Lung (tissue), 12 donors: Measurements from ENCODE around the gene SLC16A13. TPM values are rescaled to one million over a fixed set of nuclear protein-coding genes. Genes with fewer than 3 reads are reported as not detected.
A peak's percentile ranks its signal among the peaks of the same experiment; 100 is the strongest.

Source experiments
- ATAC-seq: fragments of 200-7000 bp; cut with Tn5 transposase; one replicate; pipeline ENCODE4 v1.9.1; 2020; ENCODE audit warnings: moderate number of reproducible peaks; ENCODE audit not compliant: insufficient read depth, low FRiP score
- DNase-seq, 3 donors: peaks; one replicate each; pipeline ENCODE4 v3.0.0-alpha.2; 2013 to 2017
- H3K27ac ChIP-seq, 2 donors: one replicate each; pipeline ENCODE4 v1.5.1; 2013; ENCODE audit warnings: mild to moderate bottlenecking in 2 of 2, moderate library complexity in 2 of 2, control low read depth in 1 of 2, inconsistent platforms in 1 of 2, low read depth in 1 of 2, low read length in 1 of 2
- H3K27me3 ChIP-seq, 3 donors: one replicate each; pipeline ENCODE4 v1.5.1; 2013; ENCODE audit warnings: low read length in 2 of 3; ENCODE audit not compliant: control insufficient read depth in 3 of 3, insufficient read depth in 3 of 3
- H3K36me3 ChIP-seq, 4 donors: one replicate each; pipeline ENCODE4 v1.5.1; 2013; ENCODE audit warnings: low read length in 4 of 4, mild to moderate bottlenecking in 1 of 4, moderate library complexity in 1 of 4; ENCODE audit not compliant: control insufficient read depth in 4 of 4, insufficient read depth in 4 of 4
- H3K4me1 ChIP-seq, 5 donors: one replicate each; pipeline ENCODE4 v1.5.1; 2013; ENCODE audit warnings: low read length in 5 of 5, mild to moderate bottlenecking in 2 of 5, moderate library complexity in 1 of 5; ENCODE audit not compliant: control insufficient read depth in 5 of 5, insufficient read depth in 5 of 5
- H3K4me3 ChIP-seq: one replicate; pipeline ENCODE4 v1.5.1; 2013; ENCODE audit warnings: mild to moderate bottlenecking, control low read depth, moderate library complexity
- H3K9ac ChIP-seq, 2 donors: one replicate each; pipeline ENCODE4 v1.5.1; 2013; ENCODE audit warnings: low read length in 2 of 2, control low read depth in 1 of 2; ENCODE audit not compliant: insufficient read depth in 1 of 2
- H3K9me3 ChIP-seq, 4 donors: one replicate each; pipeline ENCODE4 v1.5.1; 2013; ENCODE audit warnings: low read length in 3 of 4, mild to moderate bottlenecking in 1 of 4, moderate library complexity in 1 of 4; ENCODE audit not compliant: control insufficient read depth in 4 of 4, insufficient read depth in 3 of 4
- CTCF ChIP-seq: IDR thresholded peaks from 2 replicates; pipeline ENCODE4 v1.5.1; 2012; ENCODE audit warnings: mild to moderate bottlenecking; ENCODE audit errors: control extremely low read depth, extremely low read depth
- WGBS, 2 donors: extraction: QIAGEN DNeasy Blood & Tissue Kit; methylation state at CpG; one replicate each; pipeline ENCODE4 v1.1.7; 2013; 5-methylcytosine and 5-hydroxymethylcytosine counted together
- polyA plus RNA-seq, 2 donors: library from polyadenylated mRNA; stranded (reverse); fragments of 200-250 nt; gene quantifications; one replicate each; pipeline ENCODE4 v1.2.1, GENCODE V29; 2013
- total RNA-seq, 2 donors: library from RNA; depleted of rRNA in 1 of 2; stranded (reverse); fragments of >200 nt in 1 of 2; gene quantifications; one replicate each; pipeline ENCODE4 v1.2.1, GENCODE V29; 2014 to 2021
- donor health status: control.
- donor health status: control.
- donor health status: Bipolar disorder and iron deficiency.
- donor health status: healthy.
- donor health status: DM: yes; HTN: yes; CAD: no.

SLC16A13 gene
- total and polyA plus RNA-seq, 4 donors: 1.3 to 23.6 (median 6.3) TPM

DNA sequence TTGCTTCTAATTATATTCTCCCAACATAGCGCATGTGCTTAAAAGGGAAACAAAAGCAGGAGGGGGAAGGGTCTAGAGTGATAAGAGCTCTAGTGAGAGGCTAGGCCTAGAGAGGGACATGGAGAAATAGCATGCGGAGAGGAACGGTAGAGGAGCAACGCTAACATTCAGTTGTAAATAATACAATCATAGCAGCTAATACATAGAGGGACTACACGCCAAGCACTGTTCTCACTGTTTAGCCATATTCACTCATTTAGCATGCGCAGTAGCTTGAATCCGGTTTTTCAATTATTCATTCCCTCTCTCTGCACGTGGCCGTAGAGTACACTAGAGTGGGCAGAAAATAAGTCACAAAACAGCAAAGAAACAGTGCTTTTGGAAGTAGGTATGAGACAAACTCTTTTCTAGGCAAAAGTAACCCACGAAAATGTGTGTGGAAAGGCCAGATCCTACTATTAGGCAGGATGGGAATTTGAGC is 41.7 kb upstream of the SLC16A13 start:
- H3K36me3 ChIP-seq: peaks cover 0 to 23% (median 3%) of the 10 kb centered on the region in 4 donors
- no peaks in the 10 kb centered on the region for H3K9me3 ChIP-seq
- peaks cover 0 to 29% (median 0%) of the 10 kb centered on the region in 3 donors for H3K27me3 ChIP-seq
- WGBS, 2 donors: 78 to 85% methylated on average over 10 of the region's 10 CpGs
- ATAC-seq (no peak), DNase-seq (no peak)
- no peak overlapping the region for H3K9ac ChIP-seq
- TF ChIP-seq CTCF: no peak
- H3K4me3 ChIP-seq: no peak overlapping the region
- no peak overlapping the region for H3K27ac ChIP-seq
- H3K4me1 ChIP-seq: peaks cover 0 to 12% (median 0%) of the 10 kb centered on the region in 5 donors

DNA sequence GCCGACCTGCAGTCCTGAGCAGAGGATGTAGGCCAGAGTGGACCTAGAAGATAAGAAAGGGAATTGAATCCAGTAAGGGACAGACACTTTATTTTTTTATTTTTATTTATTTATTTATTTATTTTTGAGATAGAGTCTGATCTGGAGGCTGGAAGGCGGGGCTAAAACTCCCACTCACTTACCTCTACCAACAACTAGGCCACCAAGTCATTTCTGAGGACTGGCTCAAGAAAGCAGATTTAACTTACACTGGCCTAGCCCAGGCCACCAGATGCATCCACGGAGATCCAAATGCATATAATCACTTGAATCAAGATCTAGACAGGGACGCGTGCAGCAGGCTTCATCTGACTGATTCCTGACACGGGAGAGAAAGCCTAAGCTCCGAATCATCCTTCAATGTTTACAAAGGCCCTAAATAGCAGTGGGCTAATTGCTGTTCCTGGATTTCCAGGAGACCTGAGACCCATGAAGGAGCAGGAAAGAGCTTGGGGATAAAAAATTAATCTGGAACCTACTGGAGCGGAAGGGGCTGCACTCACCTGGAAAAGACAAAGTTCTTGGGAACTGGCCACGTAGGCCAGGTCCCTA is 41.1 kb upstream of the SLC16A13 start:
- no peak overlapping the region for H3K4me3 ChIP-seq
- H3K27me3 ChIP-seq: peaks cover 0 to 29% (median 0%) of the 10 kb centered on the region in 3 donors
- H3K27ac ChIP-seq: no peak overlapping the region
- no peak for DNase-seq
- no peaks in the 10 kb centered on the region for H3K9me3 ChIP-seq
- no peak for TF ChIP-seq CTCF
- ATAC-seq: no peak
- WGBS, 2 donors: 89 to 96% methylated on average over 9 of the region's 9 CpGs
- H3K36me3 ChIP-seq: peaks cover 0 to 29% (median 4%) of the 10 kb centered on the region in 4 donors
- no peak overlapping the region for H3K9ac ChIP-seq
- H3K4me1 ChIP-seq: peaks cover 0 to 12% (median 0%) of the 10 kb centered on the region in 5 donors

DNA sequence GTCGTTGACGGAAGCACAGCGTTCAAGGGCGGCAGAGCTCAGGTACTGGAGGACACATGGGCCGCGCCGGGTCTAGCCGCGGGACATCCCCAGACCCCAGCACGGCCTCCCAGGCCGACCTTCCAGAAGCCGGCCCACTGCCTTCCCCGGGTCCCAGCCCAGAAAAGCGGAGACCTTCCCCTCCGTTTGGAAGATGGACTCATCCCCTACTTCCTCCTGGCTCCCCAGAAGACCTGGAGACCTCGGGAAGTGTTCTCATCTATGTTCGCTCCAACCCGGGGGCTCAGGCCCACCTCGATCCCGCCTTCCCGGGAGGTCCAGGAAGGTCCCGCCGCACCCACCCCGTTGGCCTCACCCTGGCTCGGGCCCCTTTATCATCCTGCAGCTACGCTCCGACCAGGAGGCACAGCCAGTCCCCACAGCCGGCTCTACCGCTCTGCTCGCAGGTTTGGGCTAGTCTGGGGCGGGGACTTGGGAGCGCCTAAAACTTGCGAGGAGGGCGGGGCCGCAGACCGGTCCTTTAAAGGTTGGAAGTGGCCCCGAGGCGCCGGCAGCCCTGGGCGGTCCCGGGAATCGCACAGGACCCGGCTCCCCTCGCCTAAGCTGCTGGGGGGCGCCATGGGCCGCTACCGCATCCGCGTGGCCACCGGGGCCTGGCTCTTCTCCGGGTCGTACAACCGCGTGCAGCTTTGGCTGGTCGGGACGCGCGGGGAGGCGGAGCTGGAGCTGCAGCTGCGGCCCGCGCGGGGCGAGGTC is 40.1 kb upstream of the SLC16A13 start, which contains the start of gene ALOX12:
Gene ALOX12, plus strand, starts transcription at position 550 of the 756 bp plus-strand sequence. Its CDS starts 69 bp downstream, at position 619.
- no peak for DNase-seq
- no peak within 1 kb of the TSS for H3K27ac ChIP-seq
- H3K4me3 ChIP-seq: peak within 1 kb of the TSS; percentile 5
- peak; percentile 56 for ATAC-seq
- H3K36me3 ChIP-seq: peaks cover 0 to 35% (median 6%) of the 10 kb centered on the region in 4 donors
- no peak within 1 kb of the TSS for H3K9ac ChIP-seq
- peaks cover 0 to 12% (median 0%) of the 10 kb centered on the region in 5 donors for H3K4me1 ChIP-seq
- H3K9me3 ChIP-seq: no peaks in the 10 kb centered on the region
- TF ChIP-seq CTCF: no peak
- 35 to 43% methylated on average over 60 to 64 of the region's 64 CpGs for WGBS, 2 donors
- H3K27me3 ChIP-seq: peaks cover 0 to 29% (median 0%) of the 10 kb centered on the region in 3 donors
